Measurements from ENCODE around the gene CDK15. TPM values are rescaled to one million over a fixed set of nuclear protein-coding genes. Genes with fewer than 3 reads are reported as not detected.

The CDK15 gene
- total RNA-seq, 2 donors from 2014 or later: 1.2 TPM; not detected in 1

- intact Hi-C loops (cut with DNase I): no loop called here
- no peak for DNase-seq (ENCODE audit: low spot score)
- no peaks in the 10 kb centered on the region for H3K36me3 ChIP-seq
- no peak overlapping the region for H3K4me3 ChIP-seq
- TF ChIP-seq CTCF (IDR thresholded peaks at IDR 0.05) (no peak), POLR2A (IDR thresholded peaks at IDR 0.05) (no peak), POLR2AphosphoS5 (IDR thresholded peaks at IDR 0.05) (no peak)
- H3K27me3 ChIP-seq (replicated peaks; ENCODE audit: insufficient read depth): no peaks in the 10 kb centered on the region
- 69% methylated on average over 10 of the region's 10 CpGs for WGBS
- H3K27ac ChIP-seq: no peak overlapping the region
- no peaks in the 10 kb centered on the region for H3K4me1 ChIP-seq (replicated peaks)
- H3K9me3 ChIP-seq: no peaks in the 10 kb centered on the region
Observed at GRCh38 chr2:201906777-201907562, 100.6 kb downstream of the CDK15 start.

DNA sequence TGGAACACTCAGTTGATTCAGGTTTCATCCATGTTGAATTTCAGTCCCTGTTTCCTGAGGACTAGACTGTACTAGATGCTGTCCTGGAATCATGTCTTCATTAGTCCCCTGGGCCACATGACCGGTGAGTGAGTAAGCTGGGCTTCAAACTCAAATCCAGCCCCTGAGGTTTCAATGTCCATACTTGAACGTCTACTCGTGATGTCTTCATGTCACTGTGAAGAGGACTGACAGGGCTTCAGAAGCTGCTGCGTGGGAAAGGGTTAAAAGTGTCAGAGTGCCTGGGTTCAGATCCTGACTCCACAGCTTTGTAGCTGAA lies 101.2 kb downstream of the CDK15 start:
- no peaks in the 10 kb centered on the region for H3K4me1 ChIP-seq (replicated peaks)
- H3K36me3 ChIP-seq: no peaks in the 10 kb centered on the region
- intact Hi-C loops (cut with DNase I): no loop called here
- TF ChIP-seq POLR2AphosphoS5 (IDR thresholded peaks at IDR 0.05) (no peak), POLR2A (IDR thresholded peaks at IDR 0.05) (no peak), CTCF (IDR thresholded peaks at IDR 0.05) (no peak)
- DNase-seq (ENCODE audit: low spot score): no peak
- H3K9me3 ChIP-seq: no peaks in the 10 kb centered on the region
- H3K27me3 ChIP-seq (replicated peaks; ENCODE audit: insufficient read depth): no peaks in the 10 kb centered on the region
- no peak overlapping the region for H3K27ac ChIP-seq
- no peak overlapping the region for H3K4me3 ChIP-seq
- whole genome bisulfite sequencing: 90% methylated on average over 4 of the region's 4 CpGs

- no peaks in the 10 kb centered on the region for H3K9me3 ChIP-seq
- H3K27ac ChIP-seq: no peak overlapping the region
- H3K27me3 ChIP-seq (replicated peaks; ENCODE audit: insufficient read depth): no peaks in the 10 kb centered on the region
- H3K4me1 ChIP-seq (replicated peaks): no peaks in the 10 kb centered on the region
- H3K36me3 ChIP-seq: no peaks in the 10 kb centered on the region
- WGBS: 52% methylated on average over 2 of the region's 2 CpGs
- TF ChIP-seq POLR2A (IDR thresholded peaks at IDR 0.05) (no peak), CTCF (IDR thresholded peaks at IDR 0.05) (no peak), POLR2AphosphoS5 (IDR thresholded peaks at IDR 0.05) (no peak)
- DNase-seq (ENCODE audit: low spot score): no peak
- no peak overlapping the region for H3K4me3 ChIP-seq
- intact Hi-C loops (cut with DNase I): no loop called here
Observed at GRCh38 chr2:201908901-201909300, 102.6 kb downstream of the CDK15 start.

DNA sequence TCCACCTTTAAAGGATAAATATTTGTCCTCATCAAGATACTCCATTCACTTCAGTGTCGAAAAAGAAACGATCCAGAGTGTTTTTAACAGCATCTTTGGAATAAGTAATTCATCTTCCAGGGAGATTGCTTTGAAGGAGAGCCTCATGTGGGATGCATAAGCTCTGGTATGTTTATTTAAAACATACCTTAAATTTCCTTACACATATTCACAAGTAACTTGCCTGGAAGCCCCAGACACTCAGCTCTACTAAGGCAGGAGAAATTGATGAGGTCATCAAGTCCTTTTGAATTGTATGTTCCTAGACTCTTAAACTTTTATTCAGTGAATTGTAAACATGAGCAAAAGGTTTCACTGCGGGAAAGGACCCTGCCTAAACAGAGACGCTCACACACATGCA lies 103.0 kb downstream of the CDK15 start:
- no peaks in the 10 kb centered on the region for H3K4me1 ChIP-seq (replicated peaks)
- intact Hi-C loops (cut with DNase I): no loop called here
- H3K27me3 ChIP-seq (replicated peaks; ENCODE audit: insufficient read depth): no peaks in the 10 kb centered on the region
- H3K9me3 ChIP-seq: no peaks in the 10 kb centered on the region
- H3K36me3 ChIP-seq: no peaks in the 10 kb centered on the region
- TF ChIP-seq CTCF (IDR thresholded peaks at IDR 0.05): no peak
- no peak for TF ChIP-seq POLR2A (IDR thresholded peaks at IDR 0.05)
- no peak for TF ChIP-seq POLR2AphosphoS5 (IDR thresholded peaks at IDR 0.05)
- WGBS: 45% methylated on average over 4 of the region's 4 CpGs
- no peak overlapping the region for H3K4me3 ChIP-seq
- DNase-seq (ENCODE audit: low spot score): no peak
- no peak overlapping the region for H3K27ac ChIP-seq

GRCh38 chr2:201909961-201910361 lies 103.6 kb downstream of the CDK15 start:
- no peak for DNase-seq (ENCODE audit: low spot score)
- intact Hi-C loops (cut with DNase I): no loop called here
- no peak overlapping the region for H3K27ac ChIP-seq
- no peaks in the 10 kb centered on the region for H3K9me3 ChIP-seq
- 68% methylated on average over 4 of the region's 4 CpGs for WGBS
- H3K4me3 ChIP-seq: no peak overlapping the region
- H3K36me3 ChIP-seq: no peaks in the 10 kb centered on the region
- no peaks in the 10 kb centered on the region for H3K4me1 ChIP-seq (replicated peaks)
- TF ChIP-seq POLR2AphosphoS5 (IDR thresholded peaks at IDR 0.05) (no peak), CTCF (IDR thresholded peaks at IDR 0.05) (no peak), POLR2A (IDR thresholded peaks at IDR 0.05) (no peak)
- no peaks in the 10 kb centered on the region for H3K27me3 ChIP-seq (replicated peaks; ENCODE audit: insufficient read depth)

Measured in prostate gland (tissue), 2 donors.